Cardiac septum (tissue), 1 donor: Measurements from ENCODE around the gene AHCYL2. TPM values are rescaled to one million over a fixed set of nuclear protein-coding genes. Genes with fewer than 3 reads are reported as not detected.
"Not testable (repeated sequence)": the region's sequence is repeated elsewhere in the genome, so short reads cannot be mapped to it uniquely, and the experiment has no call there.

Experiments
- DNase-seq: peaks from one replicate; pipeline ENCODE4 v3.0.0-alpha.2; 2020; ENCODE audit warnings: low spot score
- intact Hi-C: fragments of 100-400 bp; cut with DNase I; formaldehyde crosslinking; loops from one replicate; pipeline ENCODE4 v1.14.0; 2022
- total RNA-seq: library from RNA; stranded (reverse); fragmentation: NEBNext Ultra II Directional; extraction: Animal tissue kit (Norgen Biotek cat#: 25700); gene quantifications from one replicate; pipeline ENCODE4 v1.2.1, GENCODE V29; 2021
- donor health status: DM: no; HTN: no; CAD: no.

The AHCYL2 gene
- total RNA-seq, 1 donor from 2014 or later, result 5.9 TPM

- intact Hi-C loops, result no loop called here
- no peak for DNase-seq
These were observed 18.6 kb upstream of the AHCYL2 start for GRCh38 chr7:129205987-129206785.

DNA sequence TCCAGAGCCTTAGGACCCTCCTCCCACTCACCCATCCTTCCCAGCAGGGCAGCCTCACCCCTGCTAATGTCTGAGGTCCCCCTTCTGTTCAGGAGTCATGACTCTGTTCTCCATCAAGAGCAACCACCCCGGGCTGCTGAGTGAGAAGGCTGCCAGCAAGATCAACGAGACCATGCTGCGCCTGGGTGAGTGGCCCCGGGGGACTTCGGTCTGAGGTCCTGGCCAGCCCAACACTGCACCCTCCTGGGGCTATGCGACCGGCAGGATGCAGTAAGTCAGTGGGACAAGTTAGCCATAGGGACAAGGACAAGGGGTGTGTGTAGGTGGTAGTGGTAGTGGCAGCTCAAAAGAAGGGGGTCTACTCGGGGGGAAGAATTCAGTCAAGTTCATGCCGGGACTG lies 16.2 kb upstream of the AHCYL2 start:
- intact Hi-C loops, result no loop called here
- DNase-seq, result no peak

DNA sequence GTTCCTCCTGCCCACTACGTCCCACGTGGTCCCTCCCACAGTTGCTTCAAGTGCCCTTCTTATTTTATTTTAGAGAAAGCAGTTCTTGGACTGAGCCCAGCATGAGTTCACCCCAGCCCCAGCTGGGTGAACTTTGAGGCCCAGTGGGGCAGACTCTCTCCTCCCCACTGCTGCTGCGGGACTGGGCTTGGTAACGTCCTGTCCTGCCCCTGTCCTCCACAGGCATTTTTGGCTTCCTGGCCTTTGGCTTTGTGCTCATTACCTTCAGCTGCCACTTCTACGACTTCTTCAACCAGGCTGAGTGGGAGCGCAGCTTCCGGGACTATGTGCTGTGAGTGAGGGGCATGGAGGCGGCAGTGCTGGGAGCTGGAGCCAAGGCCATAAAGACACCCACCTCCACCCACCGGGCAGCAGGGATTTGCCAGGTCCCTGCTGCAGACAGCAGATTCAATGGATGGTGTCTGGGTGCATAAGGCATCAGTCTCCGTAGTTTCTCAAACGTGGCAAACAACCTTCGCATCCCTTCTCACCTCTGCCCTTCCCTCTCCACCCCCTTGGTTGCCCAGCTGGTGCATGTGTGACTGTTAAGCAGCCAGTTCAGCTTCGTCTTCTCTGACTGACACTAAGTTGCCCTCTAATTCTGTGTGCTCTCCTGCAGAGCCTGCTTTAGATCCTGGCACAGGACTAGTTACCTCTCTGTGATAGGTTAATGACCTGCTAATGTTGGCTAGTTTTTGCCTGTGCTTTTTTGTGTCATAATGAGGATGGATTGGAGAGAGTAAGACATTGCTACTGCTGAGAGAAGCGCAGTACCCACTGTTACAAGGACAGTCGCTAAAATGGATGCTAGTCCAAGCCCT lies 15.5 kb upstream of the AHCYL2 start:
- intact Hi-C loops, result no loop called here
- no peak for DNase-seq

DNA sequence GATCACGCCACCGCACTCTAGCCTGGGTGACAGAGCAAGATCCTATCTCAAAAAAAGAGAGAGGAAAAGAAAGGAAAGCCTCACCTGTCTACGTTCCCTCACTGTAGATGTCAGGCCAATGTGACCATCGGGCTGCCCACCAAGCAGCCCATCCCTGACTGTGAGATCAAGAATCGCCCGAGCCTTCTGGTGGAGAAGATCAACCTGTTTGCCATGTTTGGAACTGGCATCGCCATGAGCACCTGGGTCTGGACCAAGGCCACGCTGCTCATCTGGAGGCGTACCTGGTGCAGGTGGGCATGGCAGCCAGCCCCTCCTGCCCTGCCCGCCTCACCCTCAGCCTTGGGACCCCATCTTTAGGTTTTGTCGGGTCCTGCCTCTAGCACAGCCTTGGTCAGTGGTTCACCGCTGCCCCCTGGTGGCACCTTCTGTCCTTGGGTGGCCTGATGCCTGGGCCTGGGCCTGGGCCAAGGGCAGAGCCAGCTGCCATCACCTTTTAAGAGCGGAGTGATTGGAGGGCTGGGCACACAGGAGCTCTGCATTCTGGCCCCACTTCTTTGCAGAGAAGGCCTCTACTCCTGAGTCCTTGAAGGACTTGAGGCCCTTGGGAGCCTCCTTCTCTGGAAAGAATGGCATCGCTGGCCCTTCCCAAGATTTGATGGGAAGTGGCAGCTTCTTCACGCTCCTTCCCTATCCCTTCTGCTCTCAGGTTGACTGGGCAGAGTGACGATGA lies 14.4 kb upstream of the AHCYL2 start:
- peak; percentile 88 for DNase-seq
- intact Hi-C loops, result loop anchor here (2.0 to 10.0 kb wide), 2 partner anchors 48 to 804 kb away; no protein-coding TSS in a partner anchor

DNA sequence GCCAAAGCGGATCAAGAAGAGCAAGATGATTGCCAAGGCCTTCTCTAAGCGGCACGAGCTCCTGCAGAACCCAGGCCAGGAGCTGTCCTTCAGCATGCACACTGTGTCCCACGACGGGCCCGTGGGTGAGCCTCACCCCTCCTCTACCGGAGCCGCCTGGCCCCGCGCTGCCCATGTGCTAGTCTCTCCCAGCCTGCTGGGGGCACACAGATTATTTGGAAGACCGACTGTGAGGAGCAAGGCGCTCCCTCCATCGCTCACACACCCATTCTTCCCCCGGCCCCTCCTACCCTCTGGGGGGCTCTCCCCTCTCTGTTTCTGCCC lies 13.9 kb upstream of the AHCYL2 start:
- DNase-seq, result no peak
- intact Hi-C loops, result loop anchor here (2.0 to 10.0 kb wide), 2 partner anchors 48 to 804 kb away; no protein-coding TSS in a partner anchor

GRCh38 chr7:129212126-129212525 lies 12.7 kb upstream of the AHCYL2 start:
- no peak for DNase-seq
- intact Hi-C loops, result loop anchor here (10.0 kb wide), 1 partner anchor 803 kb away; no protein-coding TSS in a partner anchor

DNA sequence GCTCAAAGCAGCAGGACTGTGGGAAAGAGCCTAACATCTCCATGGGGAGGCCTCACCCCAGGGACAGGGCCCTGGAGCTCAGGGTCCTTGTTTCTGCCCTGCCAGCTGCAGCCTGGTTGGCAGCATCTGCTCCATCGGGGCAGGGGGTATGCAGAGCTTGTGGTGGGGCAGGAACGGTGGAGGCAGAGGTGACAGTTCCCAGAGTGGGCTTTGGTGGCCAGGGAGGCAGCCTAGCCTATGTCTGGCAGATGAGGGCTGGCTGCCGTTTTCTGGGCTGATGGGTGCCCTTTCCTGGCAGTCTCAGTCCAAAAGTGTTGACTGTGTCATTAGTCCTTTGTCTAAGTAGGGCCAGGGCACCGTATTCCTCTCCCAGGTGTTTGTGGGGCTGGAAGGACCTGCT lies 12.2 kb upstream of the AHCYL2 start:
- DNase-seq, result no peak
- intact Hi-C loops, result loop anchor here (10.0 kb wide), 1 partner anchor 802 kb away; no protein-coding TSS in a partner anchor

DNA sequence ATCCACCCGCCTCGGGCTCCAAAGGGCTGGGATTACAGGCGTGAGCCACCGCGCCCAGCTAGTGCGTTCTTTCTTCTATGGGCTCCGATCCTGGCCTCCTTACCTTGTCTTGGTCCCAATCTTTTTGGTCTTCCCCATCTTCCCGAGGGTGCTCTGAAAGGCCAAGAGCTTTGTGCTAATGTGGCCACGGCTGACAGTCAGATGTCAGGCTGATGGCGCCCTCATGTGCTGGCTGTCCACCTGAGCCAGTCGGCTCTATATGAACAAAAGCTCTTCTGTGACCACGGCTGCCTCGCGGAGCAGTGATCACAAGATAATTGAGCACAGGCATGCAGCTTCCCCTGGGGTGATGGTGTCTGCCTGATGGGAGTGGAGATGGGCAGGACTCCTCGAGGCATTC lies 11.0 kb upstream of the AHCYL2 start:
- DNase-seq, result no peak
- intact Hi-C loops, result loop anchor here (10.0 kb wide), 1 partner anchor 801 kb away; no protein-coding TSS in a partner anchor

GRCh38 chr7:129215691-129216090 lies 9.1 kb upstream of the AHCYL2 start:
- intact Hi-C loops, result loop anchor here (5.0 to 10.0 kb wide), 2 partner anchors 257 to 799 kb away; no protein-coding TSS in a partner anchor
- DNase-seq, result not testable (repeated sequence)

DNA sequence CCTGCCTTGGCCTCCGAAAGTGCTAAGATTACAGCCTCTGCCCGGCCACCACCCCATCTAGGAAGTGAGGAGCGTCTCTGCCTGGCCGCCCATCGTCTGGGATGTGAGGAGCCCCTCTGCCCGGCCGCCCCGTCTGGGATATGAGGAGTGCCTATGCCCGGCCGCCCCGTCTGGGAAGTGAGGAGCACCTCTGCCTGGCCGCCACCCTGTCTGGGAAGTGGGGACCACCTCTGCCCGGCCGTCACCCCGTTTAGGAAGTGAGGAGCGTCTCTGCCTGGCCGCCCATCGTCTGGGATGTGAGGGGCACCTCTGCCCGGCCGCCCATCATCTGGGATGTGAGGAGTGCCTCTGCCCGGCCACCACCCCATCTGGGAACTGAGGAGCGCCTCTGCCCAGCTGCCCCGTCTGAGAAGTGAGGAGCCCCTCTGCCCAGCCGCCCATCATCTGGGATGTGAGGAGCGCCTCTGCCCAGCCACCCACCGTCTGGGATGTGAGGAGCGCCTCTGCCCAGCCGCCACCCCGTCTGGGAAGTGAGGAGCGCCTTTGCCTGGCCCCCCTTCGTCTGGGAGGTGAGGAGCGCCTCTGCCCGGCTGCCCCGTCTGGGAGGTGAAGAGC lies 8.6 kb upstream of the AHCYL2 start:
- not testable (repeated sequence) for DNase-seq
- intact Hi-C loops, result loop anchor here (5.0 to 10.0 kb wide), 2 partner anchors 256 to 799 kb away; no protein-coding TSS in a partner anchor

GRCh38 chr7:129216821-129217416 lies 7.9 kb upstream of the AHCYL2 start:
- intact Hi-C loops, result loop anchor here (5.0 to 10.0 kb wide), 2 partner anchors 255 to 798 kb away; no protein-coding TSS in a partner anchor
- not testable (repeated sequence) for DNase-seq

- intact Hi-C loops, result loop anchor here (2.0 to 10.0 kb wide), 3 partner anchors 80 to 796 kb away; no protein-coding TSS in a partner anchor
- DNase-seq, result peak; percentile 81
These were observed 6.2 kb upstream of the AHCYL2 start for GRCh38 chr7:129218514-129219062.

GRCh38 chr7:129219166-129219565 lies 5.7 kb upstream of the AHCYL2 start:
- DNase-seq, result not testable (repeated sequence)
- intact Hi-C loops, result loop anchor here (2.0 to 10.0 kb wide), 3 partner anchors 80 to 796 kb away; no protein-coding TSS in a partner anchor

GRCh38 chr7:129222064-129222463 lies 2.8 kb upstream of the AHCYL2 start:
- intact Hi-C loops, result loop anchor here (10.0 kb wide), 1 partner anchor 393 kb away; the partner anchor contains the start of gene NRF1
- no peak for DNase-seq

GRCh38 chr7:129225206-129225930 lies 538 bp downstream of the AHCYL2 start:
- intact Hi-C loops, result loop anchor here (10.0 kb wide), 1 partner anchor 389 kb away; the partner anchor contains the start of gene NRF1

GRCh38 chr7:129225931-129226572 lies 1.2 kb downstream of the AHCYL2 start:
- DNase-seq, result no peak
- intact Hi-C loops, result loop anchor here (10.0 kb wide), 1 partner anchor 389 kb away; the partner anchor contains the start of gene NRF1

More at GRCh38 chr7:129225206-129225930, 538 bp downstream of the AHCYL2 start:
- no peak for DNase-seq
